Measurements from ENCODE around the gene FAM13A.
"Not testable (repeated sequence)": the region's sequence is repeated elsewhere in the genome, so short reads cannot be mapped to it uniquely, and the experiment has no call there.

The FAM13A gene

DNA sequence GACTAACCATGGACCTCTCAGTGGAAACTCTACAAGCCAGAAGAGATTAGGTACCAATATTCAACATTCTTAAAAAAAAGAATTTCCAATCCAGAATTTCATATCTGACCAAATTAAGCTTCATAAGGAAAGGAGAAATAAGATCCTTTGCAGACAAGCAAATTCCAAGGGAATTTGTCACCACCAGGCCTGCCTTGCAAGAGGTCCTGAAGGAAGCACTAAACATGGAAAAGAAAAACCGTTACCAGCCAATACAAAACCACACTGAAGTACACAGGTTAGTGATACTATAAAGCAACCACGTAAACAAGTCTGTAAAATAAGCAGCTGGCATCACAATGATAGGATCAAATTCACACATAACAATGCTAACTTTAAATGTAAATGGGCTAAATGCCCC lies 156.6 kb downstream of the FAM13A start:
- CTCF ChIA-PET, result no interaction called here
- no peak overlapping the region for H3K4me3 ChIP-seq (ENCODE audit: low read depth, low read length)
- POLR2A ChIA-PET, result no interaction called here
- TF ChIP-seq, protein P1, sequence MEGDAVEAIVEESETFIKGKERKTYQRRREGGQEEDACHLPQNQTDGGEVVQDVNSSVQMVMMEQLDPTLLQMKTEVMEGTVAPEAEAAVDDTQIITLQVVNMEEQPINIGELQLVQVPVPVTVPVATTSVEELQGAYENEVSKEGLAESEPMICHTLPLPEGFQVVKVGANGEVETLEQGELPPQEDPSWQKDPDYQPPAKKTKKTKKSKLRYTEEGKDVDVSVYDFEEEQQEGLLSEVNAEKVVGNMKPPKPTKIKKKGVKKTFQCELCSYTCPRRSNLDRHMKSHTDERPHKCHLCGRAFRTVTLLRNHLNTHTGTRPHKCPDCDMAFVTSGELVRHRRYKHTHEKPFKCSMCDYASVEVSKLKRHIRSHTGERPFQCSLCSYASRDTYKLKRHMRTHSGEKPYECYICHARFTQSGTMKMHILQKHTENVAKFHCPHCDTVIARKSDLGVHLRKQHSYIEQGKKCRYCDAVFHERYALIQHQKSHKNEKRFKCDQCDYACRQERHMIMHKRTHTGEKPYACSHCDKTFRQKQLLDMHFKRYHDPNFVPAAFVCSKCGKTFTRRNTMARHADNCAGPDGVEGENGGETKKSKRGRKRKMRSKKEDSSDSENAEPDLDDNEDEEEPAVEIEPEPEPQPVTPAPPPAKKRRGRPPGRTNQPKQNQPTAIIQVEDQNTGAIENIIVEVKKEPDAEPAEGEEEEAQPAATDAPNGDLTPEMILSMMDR (IDR thresholded peaks at IDR 0.05; ENCODE audit: insufficient read depth, low read length, missing control alignments), result no peak
- peak; percentile 17 for DNase-seq (ENCODE audit: low read depth, low spot score)

DNA sequence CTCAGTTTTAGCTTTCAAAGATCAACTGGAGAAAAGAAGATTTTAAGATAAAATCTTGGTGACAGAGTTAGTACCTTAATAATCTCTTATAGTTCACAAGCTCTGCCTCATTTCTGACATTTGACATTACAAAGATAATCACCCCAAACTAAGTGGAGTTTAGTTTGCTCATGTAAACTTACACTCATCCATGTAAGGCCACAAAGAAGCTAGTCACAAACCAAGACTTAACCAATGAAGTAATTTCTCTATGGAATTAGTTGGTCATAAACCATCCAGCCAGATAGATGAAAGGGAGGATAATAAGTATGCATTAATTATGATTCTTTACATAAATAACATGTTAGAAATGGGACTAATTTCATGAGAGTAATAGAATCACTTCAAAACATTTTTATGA lies 159.2 kb downstream of the FAM13A start:
- POLR2A ChIA-PET, result no interaction called here
- TF ChIP-seq, protein P1 (IDR thresholded peaks at IDR 0.05; ENCODE audit: insufficient read depth, low read length, missing control alignments), result no peak
- CTCF ChIA-PET, result no interaction called here

DNA sequence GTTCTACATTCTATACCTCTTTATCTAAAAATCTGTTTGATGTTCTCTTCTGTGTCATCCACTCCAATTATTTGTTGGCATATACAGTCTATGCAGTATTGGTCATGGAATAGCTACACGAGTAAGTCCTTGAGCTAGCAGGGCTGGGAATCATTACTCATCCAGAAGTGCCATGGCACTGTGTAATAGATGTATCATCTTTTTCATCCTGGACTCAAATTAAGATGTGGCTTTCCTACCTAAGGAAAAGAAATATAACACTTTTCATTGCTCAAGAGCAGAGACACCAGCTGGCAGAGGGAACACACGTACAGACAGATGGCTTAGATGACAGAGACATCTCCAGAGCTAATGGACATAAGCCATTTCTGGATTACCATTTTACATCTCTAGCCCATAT lies 159.8 kb downstream of the FAM13A start:
- TF ChIP-seq, protein P1 (IDR thresholded peaks at IDR 0.05; ENCODE audit: insufficient read depth, low read length, missing control alignments), result no peak
- no peak for DNase-seq (ENCODE audit: low read depth, low spot score)
- ChIA-PET CTCF (no interaction called here), POLR2A (no interaction called here)
- H3K4me3 ChIP-seq (ENCODE audit: low read depth, low read length), result no peak overlapping the region

More for the DNA sequence above, 159.2 kb downstream of the FAM13A start:
- no peak overlapping the region for H3K4me3 ChIP-seq (ENCODE audit: low read depth, low read length)
- no peak for DNase-seq (ENCODE audit: low read depth, low spot score)

DNA sequence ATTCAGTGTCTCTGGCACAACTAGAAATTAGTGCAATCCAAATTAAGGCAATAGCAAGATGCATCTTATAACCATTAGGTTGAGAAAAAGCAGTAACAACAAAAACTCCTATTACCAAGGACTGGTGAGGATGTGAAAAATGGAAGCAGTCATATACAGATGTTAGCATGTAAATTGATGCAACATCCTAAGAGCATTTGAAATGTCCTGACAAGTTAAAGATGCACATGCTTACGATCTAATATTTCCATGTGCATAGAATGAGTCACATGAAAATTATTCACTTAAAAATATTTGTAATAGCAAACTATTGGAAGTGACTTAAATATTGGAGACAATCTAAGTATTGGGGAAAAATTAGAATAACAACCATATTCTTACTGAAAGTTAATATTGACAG lies 163.0 kb downstream of the FAM13A start:
- POLR2A ChIA-PET, result no interaction called here
- H3K4me3 ChIP-seq (ENCODE audit: low read depth, low read length), result no peak overlapping the region
- peak; percentile 3 for DNase-seq (ENCODE audit: low read depth, low spot score)
- CTCF ChIA-PET, result no interaction called here
- TF ChIP-seq, protein P1 (IDR thresholded peaks at IDR 0.05; ENCODE audit: insufficient read depth, low read length, missing control alignments), result no peak

DNA sequence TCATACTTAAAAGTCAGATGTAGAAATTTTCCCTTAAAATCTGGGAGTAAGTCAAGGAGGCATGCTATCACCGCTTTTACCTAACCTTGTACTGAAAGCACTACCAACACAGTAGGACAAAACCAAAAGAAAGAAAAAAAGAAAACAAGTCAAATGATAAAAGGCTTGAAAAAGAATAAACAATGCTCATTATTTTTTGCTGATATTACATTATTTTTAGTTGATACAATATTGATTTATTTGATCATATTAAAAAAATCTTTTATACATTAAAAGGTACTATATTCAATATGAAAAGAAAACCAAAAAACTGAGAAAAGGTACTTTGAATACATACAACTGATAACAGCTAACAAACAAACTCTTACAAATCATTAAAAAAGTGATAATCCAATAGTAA lies 164.3 kb downstream of the FAM13A start:
- ChIA-PET CTCF (interaction anchor here (0.7 kb wide), 1 partner anchor 220 kb away, joined by 3 read pairs; no protein-coding TSS in a partner anchor), POLR2A (no interaction called here)
- TF ChIP-seq, protein P1 (IDR thresholded peaks at IDR 0.05; ENCODE audit: insufficient read depth, low read length, missing control alignments), result no peak
- no peak for DNase-seq (ENCODE audit: low read depth, low spot score)
- H3K4me3 ChIP-seq (ENCODE audit: low read depth, low read length), result no peak overlapping the region

DNA sequence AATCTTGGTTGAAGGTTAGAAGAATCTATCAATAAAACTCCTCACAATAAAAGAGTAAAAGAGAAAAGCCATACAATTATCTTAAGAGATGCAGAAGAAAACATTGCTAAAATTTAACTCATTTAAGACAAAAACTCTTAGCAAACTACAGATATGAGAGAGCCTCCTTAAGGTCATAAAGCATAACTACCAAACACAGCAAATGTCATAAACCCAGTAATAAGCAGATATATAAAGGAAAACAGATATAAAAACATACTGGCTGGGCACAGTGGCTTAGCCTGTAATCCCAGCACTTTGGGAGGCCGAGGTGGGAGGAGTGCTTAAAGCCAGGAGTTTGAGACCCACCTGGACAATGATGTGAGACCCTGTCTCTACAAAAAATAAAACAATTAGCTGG lies 165.3 kb downstream of the FAM13A start:
- TF ChIP-seq, protein P1 (IDR thresholded peaks at IDR 0.05; ENCODE audit: insufficient read depth, low read length, missing control alignments), result no peak
- ChIA-PET CTCF (no interaction called here), POLR2A (no interaction called here)
- no peak overlapping the region for H3K4me3 ChIP-seq (ENCODE audit: low read depth, low read length)
- DNase-seq (ENCODE audit: low read depth, low spot score), result no peak

DNA sequence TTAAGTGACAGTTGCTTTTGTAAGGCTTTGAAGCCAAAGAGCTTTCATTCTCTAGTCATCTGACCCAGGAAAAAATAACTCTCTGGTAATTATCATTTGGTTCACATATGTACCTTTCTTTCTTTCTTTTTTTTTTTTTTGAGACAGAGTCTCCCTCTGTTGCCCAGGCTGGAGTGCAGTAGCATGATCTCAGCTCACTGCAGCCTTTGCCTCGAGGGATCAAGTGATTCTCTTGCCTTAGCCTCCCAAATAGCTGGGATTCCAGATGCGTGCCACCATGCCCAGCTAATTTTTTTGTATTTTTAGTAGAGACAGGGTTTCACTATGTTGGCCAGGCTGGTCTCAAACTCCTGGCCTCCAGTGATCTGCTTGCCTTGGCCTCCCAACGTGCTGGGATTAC lies 169.6 kb downstream of the FAM13A start:
- CTCF ChIA-PET, result interaction anchor here (1.2 kb wide), 1 partner anchor 349 kb away, joined by 4 read pairs; no protein-coding TSS in a partner anchor
- DNase-seq (ENCODE audit: low read depth, low spot score); POLR2A ChIA-PET; H3K4me3 ChIP-seq (ENCODE audit: low read depth, low read length): not testable (repeated sequence)

Data from AG04449 (cell line).